Cerebellar nuclear complex (tissue), 1 donor: ENCODE data around the gene SARS1.
"Not testable (repeated sequence)": the region's sequence is repeated elsewhere in the genome, so short reads cannot be mapped to it uniquely, and the experiment has no call there.

Experiments
- DNase-seq, 2 experiments: peaks; one replicate each; lab custom pipeline; 2025; lab: John Stamatoyannopoulos, UW

The SARS1 gene

GRCh38 chr1:109275706-109276345 lies 62.1 kb downstream of the SARS1 start:
- no peak for DNase-seq

DNA sequence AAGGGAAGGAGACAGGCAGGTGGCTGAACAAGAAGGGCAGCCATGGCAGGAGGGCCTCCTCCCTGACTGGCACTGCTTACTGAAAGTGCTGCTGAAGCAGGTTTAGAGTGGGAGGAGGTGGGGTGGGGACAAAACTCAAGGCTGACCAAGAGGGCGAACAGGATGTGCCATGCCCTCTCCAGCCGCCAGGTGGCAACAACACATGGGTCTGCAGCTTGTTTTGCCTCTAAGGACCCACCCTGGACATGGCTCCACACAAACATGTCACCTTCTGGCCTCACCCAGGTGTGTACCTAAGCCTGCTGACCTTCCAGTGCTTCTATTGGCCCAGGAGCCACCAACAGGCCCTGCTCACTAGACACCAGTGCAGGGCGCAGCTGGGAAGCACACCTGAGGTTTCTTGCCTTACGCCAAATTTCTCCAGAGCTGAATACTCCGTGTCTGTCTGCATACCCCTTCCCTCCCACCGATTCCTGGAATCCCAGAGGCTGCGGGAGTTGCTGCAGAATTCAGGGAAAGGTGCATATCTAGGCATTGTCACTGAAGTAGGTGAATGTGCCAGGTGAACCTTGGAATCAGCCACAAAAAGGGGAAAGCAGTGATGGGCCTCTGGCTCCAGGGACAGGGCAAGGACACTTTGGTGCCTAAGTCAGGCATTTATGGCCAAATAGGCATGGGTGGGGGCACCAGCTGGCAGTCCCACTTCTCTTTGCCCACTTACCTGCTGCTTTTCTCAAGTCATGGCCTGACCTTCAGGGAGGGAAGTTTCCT lies 63.9 kb downstream of the SARS1 start:
- DNase-seq: no peak

GRCh38 chr1:109279615-109280278 lies 66.0 kb downstream of the SARS1 start:
- DNase-seq: no peak

DNA sequence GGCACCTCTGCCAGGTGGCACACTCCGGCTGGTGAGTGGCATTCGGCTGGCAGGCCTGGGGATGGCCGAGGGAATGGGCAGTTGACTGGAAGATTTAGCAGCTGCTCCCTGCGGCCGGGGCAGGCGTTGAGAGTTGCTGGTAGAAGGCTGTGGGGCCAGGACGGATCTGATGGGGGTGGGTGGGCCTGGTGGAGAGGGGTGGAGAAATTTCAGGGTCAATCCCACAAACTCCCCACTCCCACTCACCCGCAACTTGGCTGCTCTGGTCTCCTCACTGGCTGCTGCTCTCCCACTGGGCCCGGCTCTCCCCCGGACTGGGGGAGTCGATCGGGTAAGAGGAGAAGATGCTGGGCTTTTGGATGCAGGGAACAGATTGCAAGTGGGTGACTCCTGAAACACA lies 67.1 kb downstream of the SARS1 start:
- DNase-seq: no peak

GRCh38 chr1:109281680-109282496 lies 68.2 kb downstream of the SARS1 start:
- DNase-seq: no peak

GRCh38 chr1:109282497-109282951 lies 68.8 kb downstream of the SARS1 start:
- no peak for DNase-seq

GRCh38 chr1:109282952-109283747 lies 69.4 kb downstream of the SARS1 start, which contains the start of gene PSRC1:
TSS of gene PSRC1 (minus strand) at chr1:109283145.
- peak; percentile 88 to 96 for DNase-seq

DNA sequence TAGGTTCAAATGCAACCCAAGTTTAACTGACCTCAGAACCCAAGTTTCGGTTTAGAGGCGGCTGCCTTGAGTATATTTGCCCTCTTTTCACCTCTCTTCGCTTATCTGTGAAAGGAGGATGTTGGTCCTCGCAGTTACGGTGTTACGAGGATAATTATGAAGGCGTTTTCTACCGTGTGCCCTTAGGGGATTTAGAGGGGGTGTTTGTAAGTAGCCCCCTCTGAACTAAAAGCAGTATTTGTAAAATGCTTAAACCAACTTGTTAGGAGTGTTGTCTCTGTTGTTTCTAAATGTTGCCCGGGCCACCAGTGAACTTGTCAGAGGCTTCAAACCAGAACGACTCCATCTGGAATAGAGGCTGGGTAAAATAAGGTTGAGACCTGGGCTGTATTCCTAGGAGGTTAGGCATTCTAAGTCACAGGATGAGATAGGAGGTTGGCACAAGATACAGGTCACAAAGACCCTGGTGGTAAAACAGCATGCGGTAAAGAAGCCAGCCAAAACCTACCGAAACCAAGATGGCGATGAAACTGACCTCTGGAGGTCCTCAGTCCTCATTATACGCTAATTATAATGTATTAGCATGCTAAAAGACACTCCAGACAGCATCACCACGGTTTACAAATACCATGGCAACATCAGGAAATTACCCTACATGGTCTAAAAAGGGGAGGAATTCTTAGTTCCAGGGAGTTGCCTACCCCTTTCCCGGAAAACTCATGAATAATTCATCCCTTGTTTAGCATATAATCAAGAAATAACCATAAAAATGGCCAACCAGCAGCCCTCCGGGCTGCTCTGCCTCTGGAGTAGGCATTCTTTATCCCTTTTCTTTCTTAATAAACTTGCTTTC lies 70.3 kb downstream of the SARS1 start:
- DNase-seq: no peak

DNA sequence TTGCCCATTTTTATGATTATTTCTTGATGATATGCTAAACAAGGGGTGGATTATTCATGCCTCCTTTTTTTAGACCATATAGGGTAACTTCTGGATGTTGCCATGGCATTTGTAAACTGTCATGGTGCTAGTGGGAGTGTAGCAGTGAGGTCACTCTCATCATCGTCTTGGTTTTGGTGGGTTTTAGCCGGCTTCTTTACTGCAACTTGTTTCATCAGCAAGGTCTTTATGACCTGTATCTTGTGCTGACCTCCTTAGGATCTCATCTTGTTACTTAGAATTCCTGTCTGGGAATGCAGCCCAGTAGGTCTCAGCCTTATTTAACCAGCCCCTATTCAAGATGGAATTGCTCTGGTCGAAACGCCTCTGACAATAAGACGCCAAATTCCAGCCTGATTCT lies 73.0 kb downstream of the SARS1 start:
- not testable (repeated sequence) for DNase-seq
